ENCODE results near the gene DIP2B. TPM values are rescaled to one million over a fixed set of nuclear protein-coding genes. Genes with fewer than 3 reads are reported as not detected.
"Not testable (repeated sequence)": the region's sequence is repeated elsewhere in the genome, so short reads cannot be mapped to it uniquely, and the experiment has no call there.

The DIP2B gene
- total and polyA plus RNA-seq, 12 donors = 3.0 to 21.5 (median 15.8) TPM

- Histone ChIP-seq H3K27ac (no peak overlapping the region), H3K4me3 (no peak overlapping the region), H3K9me3 (no peaks in the 10 kb centered on the region), H3K27me3 (no peaks in the 10 kb centered on the region), H3K36me3 (peaks cover 0 to 98% (median 14%) of the 10 kb centered on the region in 9 donors), H3K4me1 (peaks cover 0 to 18% (median 0%) of the 10 kb centered on the region in 9 donors)
- TF ChIP-seq, protein P1, sequence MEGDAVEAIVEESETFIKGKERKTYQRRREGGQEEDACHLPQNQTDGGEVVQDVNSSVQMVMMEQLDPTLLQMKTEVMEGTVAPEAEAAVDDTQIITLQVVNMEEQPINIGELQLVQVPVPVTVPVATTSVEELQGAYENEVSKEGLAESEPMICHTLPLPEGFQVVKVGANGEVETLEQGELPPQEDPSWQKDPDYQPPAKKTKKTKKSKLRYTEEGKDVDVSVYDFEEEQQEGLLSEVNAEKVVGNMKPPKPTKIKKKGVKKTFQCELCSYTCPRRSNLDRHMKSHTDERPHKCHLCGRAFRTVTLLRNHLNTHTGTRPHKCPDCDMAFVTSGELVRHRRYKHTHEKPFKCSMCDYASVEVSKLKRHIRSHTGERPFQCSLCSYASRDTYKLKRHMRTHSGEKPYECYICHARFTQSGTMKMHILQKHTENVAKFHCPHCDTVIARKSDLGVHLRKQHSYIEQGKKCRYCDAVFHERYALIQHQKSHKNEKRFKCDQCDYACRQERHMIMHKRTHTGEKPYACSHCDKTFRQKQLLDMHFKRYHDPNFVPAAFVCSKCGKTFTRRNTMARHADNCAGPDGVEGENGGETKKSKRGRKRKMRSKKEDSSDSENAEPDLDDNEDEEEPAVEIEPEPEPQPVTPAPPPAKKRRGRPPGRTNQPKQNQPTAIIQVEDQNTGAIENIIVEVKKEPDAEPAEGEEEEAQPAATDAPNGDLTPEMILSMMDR (IDR thresholded peaks at IDR 0.05) = no peak
- intact Hi-C loops (cut with DNase I) = no loop called here
- DNase-seq (no peak), ATAC-seq (no peak)
- 81 to 83% methylated on average over 4 of the region's 4 CpGs for WGBS, 2 donors
These were observed 174.0 kb downstream of the DIP2B start for GRCh38 chr12:50678650-50679365.

DNA sequence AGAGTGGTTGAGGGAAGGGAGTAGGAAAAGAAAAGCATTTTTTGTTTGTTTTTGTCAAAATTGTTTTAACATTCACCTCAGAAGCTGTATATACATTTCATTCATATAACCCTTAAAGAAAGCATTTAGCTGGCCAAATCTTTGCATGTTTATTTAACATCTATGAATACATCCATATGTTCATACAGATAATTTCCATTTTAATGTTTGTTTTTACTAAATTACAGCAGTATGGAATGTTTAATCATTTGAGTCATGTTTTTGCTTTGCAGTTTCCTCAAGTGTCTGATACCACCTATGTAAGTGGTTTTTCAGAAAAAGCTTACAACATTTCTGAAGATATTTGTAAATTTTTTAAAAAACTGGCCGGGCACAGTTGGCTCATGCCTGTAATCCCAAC lies 174.8 kb downstream of the DIP2B start:
- DNase-seq = no peak
- Histone ChIP-seq H3K27ac (no peak overlapping the region), H3K27me3 (no peaks in the 10 kb centered on the region), H3K4me1 (peaks cover 0 to 16% (median 0%) of the 10 kb centered on the region in 9 donors), H3K9me3 (no peaks in the 10 kb centered on the region), H3K4me3 (no peak overlapping the region), H3K36me3 (peaks cover 0 to 100% (median 17%) of the 10 kb centered on the region in 9 donors)
- no peak for ATAC-seq
- 97 to 98% methylated on average over 1 of the region's 1 CpG for WGBS, 2 donors
- intact Hi-C loops (cut with DNase I) = no loop called here
- TF ChIP-seq, protein P1 (IDR thresholded peaks at IDR 0.05) = no peak

- intact Hi-C loops (cut with DNase I); H3K4me3 ChIP-seq; DNase-seq; H3K9me3 ChIP-seq; H3K27ac ChIP-seq; ATAC-seq; H3K27me3 ChIP-seq: not testable (repeated sequence)
- peaks cover 0 to 11% (median 0%) of the 10 kb centered on the region in 9 donors for H3K4me1 ChIP-seq
- 95 to 96% methylated on average over 3 of the region's 3 CpGs for WGBS, 2 donors
- peaks cover 0 to 100% (median 15%) of the 10 kb centered on the region in 9 donors for H3K36me3 ChIP-seq
These were observed 176.3 kb downstream of the DIP2B start for GRCh38 chr12:50681064-50681463.

GRCh38 chr12:50685641-50686040 lies 180.9 kb downstream of the DIP2B start:
- Histone ChIP-seq H3K27me3 (no peaks in the 10 kb centered on the region), H3K9me3 (no peaks in the 10 kb centered on the region), H3K27ac (no peak overlapping the region), H3K4me1 (peaks cover 0 to 6% (median 0%) of the 10 kb centered on the region in 9 donors), H3K4me3 (no peak overlapping the region), H3K36me3 (peaks cover 0 to 99% (median 28%) of the 10 kb centered on the region in 9 donors)
- WGBS, 2 donors = 66 to 70% methylated on average over 1 of the region's 1 CpG
- intact Hi-C loops (cut with DNase I) = no loop called here
- ATAC-seq (no peak), DNase-seq (no peak)
- TF ChIP-seq, protein P1 (IDR thresholded peaks at IDR 0.05) = no peak

DNA sequence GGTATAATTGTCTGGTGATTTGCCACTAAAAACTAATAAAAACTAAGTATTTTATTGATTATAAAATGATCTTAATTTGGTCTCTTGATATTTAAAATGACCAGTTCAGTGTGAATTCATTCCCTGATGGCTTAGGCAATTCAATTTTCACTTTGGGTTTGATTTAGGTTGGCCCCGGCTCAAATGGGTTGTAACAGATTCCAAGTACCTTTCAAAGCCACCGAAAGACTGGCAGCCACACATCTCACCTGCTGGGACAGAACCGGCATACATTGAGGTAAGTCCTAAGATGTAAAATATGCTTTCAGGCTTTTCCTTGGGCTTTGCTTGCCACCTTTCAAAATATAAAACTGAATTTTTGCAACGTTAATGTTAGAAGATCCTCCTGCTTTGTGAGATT lies 181.6 kb downstream of the DIP2B start:
- TF ChIP-seq, protein P1 (IDR thresholded peaks at IDR 0.05) = no peak
- H3K9me3 ChIP-seq = no peaks in the 10 kb centered on the region
- no peak overlapping the region for H3K4me3 ChIP-seq
- no peaks in the 10 kb centered on the region for H3K27me3 ChIP-seq
- H3K36me3 ChIP-seq = peaks cover 0 to 99% (median 28%) of the 10 kb centered on the region in 9 donors
- ATAC-seq (no peak), DNase-seq (no peak)
- intact Hi-C loops (cut with DNase I) = no loop called here
- 93 to 94% methylated on average over 4 of the region's 4 CpGs for WGBS, 2 donors
- peaks cover 0 to 14% (median 0%) of the 10 kb centered on the region in 9 donors for H3K4me1 ChIP-seq
- no peak overlapping the region for H3K27ac ChIP-seq
